Activated CD4-positive, alpha-beta memory T cell treated with anti-CD3 and anti-CD28 coated beads, Interleukin-2, amount 10 ng/mL, durations not matched to agents 7 days and 5 days (primary cell): ENCODE results near the gene SACM1L. TPM values are rescaled to one million over a fixed set of nuclear protein-coding genes. Genes with fewer than 3 reads are reported as not detected.
"Not testable (repeated sequence)": the region's sequence is repeated elsewhere in the genome, so short reads cannot be mapped to it uniquely, and the experiment has no call there.

Source experiments
- CTCF ChIA-PET: fragments of 350-600 bp; sonication (Branson Sonifier 250); formaldehyde crosslinking; loops from one replicate; lab custom pipeline; 2021; ENCODE audit warnings: antibody characterized with exemption, inconsistent platforms; lab: Charles Lee
- POLR2A ChIA-PET: fragments of 350-600 bp; sonication (Branson Sonifier 250); formaldehyde crosslinking; loops from one replicate; lab custom pipeline; 2021; ENCODE audit warnings: antibody characterized with exemption; lab: Charles Lee
- DNase-seq: peaks from one replicate; pipeline ENCODE4 v3.0.0-alpha.2; 2020
- H3K27ac Mint-ChIP-seq: one replicate; pipeline ENCODE4 v1.8.0; 2021; ENCODE audit warnings: mild to moderate bottlenecking, mixed read lengths
- H3K27me3 Mint-ChIP-seq: one replicate; pipeline ENCODE4 v1.8.0; 2021; ENCODE audit warnings: mixed read lengths
- H3K36me3 Mint-ChIP-seq: one replicate; pipeline ENCODE4 v1.8.0; 2021; ENCODE audit warnings: low read depth, mixed read lengths
- H3K4me1 Mint-ChIP-seq: one replicate; pipeline ENCODE4 v1.8.0; 2021; ENCODE audit warnings: mixed read lengths
- H3K4me3 Mint-ChIP-seq: one replicate; pipeline ENCODE4 v1.8.0; 2021; ENCODE audit warnings: mild to moderate bottlenecking, mixed read lengths
- H3K9me3 Mint-ChIP-seq: one replicate; pipeline ENCODE4 v1.8.0; 2021; ENCODE audit warnings: mixed read lengths
- total RNA-seq, 2 experiments: library from RNA; stranded (reverse); gene quantifications; one replicate each; pipeline ENCODE4 v1.2.3, GENCODE V29; 2021

SACM1L gene
- total RNA-seq, 2 experiments from 2014 or later: 101 to 103 TPM

DNA sequence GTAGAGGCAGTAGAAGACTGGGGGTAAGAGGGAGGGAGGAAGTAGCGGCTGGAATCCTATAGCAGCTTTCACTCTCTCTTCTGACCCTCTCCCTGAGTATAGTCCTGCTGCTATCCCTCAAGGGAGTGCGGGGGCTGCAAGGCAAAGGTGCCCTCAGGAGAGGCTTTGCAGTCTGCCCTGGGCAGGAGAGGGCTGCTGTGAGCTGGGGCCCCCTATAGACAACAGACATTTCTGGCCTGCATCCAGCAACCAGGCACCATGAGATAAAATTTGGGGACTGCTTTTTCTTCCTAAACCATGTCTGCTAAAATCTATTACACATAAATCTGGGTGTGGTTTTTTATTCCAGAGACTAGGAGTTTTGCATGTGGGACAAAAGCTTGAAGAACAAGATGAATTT lies 48.0 kb downstream of the SACM1L start:
- CTCF ChIA-PET: no interaction called here
- H3K4me1 Mint-ChIP-seq: peaks cover 19% of the 10 kb centered on the region
- POLR2A ChIA-PET: no interaction called here

GRCh38 chr3:45739991-45740390 lies 50.8 kb downstream of the SACM1L start:
- CTCF ChIA-PET: no interaction called here

More for the DNA sequence above, 48.0 kb downstream of the SACM1L start:
- DNase-seq: no peak
- Mint-ChIP-seq H3K4me3 (no peak overlapping the region), H3K36me3 (peaks cover 84% of the 10 kb centered on the region), H3K27me3 (no peaks in the 10 kb centered on the region), H3K27ac (peak overlapping the region; percentile 38), H3K9me3 (no peaks in the 10 kb centered on the region)

DNA sequence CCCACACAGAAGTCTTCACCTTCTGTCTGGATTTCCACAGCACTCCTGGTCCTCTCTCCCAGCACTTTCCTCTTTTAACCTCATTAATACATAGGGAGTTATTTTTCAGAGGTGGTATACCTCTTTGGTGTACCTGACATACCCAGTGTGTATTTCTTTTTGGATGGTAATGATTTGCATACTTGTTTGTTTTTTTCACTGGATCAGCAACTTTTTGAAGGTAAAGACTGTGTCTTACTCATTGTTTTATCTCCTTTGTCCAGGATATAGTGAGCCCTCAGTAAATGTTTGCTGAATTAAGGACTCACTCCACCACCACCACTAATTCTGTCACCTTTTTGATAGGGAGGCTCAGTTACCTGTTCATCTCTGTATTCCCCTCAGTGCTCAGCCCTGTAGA lies 52.1 kb downstream of the SACM1L start:
- H3K36me3 Mint-ChIP-seq: peaks cover 77% of the 10 kb centered on the region
- POLR2A ChIA-PET: no interaction called here
- H3K27ac Mint-ChIP-seq: peak overlapping the region; percentile 46
- DNase-seq: no peak
- no peaks in the 10 kb centered on the region for H3K27me3 Mint-ChIP-seq
- CTCF ChIA-PET: no interaction called here
- H3K4me1 Mint-ChIP-seq: peaks cover 23% of the 10 kb centered on the region
- no peaks in the 10 kb centered on the region for H3K9me3 Mint-ChIP-seq
- H3K4me3 Mint-ChIP-seq: no peak overlapping the region

More at GRCh38 chr3:45739991-45740390, 50.8 kb downstream of the SACM1L start:
- Mint-ChIP-seq H3K27ac (peak overlapping the region; percentile 18), H3K36me3 (peaks cover 80% of the 10 kb centered on the region), H3K9me3 (no peaks in the 10 kb centered on the region), H3K4me3 (no peak overlapping the region), H3K27me3 (no peaks in the 10 kb centered on the region), H3K4me1 (peaks cover 23% of the 10 kb centered on the region)
- POLR2A ChIA-PET: no interaction called here
- DNase-seq: no peak

DNA sequence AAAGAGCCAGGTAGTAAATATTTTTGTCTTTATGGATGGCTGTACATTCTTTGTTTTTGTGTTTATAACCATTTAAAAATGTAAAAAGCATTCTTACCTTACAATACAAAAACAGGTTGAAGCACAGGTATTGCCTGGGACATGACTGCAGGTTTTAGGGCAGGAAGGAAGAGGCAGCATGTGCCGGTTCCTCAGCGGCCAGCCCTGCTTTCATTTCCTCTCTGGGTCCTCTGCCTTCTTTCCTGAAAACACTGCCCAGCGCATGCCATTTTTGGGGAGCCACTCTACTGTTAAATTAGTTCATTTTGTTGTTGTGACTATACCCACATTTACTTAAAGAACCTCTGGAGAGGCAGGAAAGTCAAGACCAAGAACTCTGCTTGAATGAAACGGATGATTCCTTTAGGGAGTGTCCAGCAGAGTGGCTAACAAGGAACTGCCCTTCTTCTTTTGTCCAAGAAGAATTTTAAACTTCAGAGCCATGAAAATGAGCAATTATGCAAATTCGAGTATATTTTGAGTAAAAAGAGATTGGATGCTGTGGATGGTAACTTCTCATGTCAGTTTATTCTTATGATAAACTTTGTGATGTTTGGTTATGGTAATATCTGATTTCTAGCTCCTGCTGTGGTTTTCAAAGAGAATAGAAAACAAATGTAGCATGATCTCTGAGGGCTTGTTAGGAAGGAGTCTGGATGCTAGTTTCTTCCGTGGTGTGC lies 52.7 kb downstream of the SACM1L start:
- POLR2A ChIA-PET: no interaction called here
- H3K27me3 Mint-ChIP-seq: no peaks in the 10 kb centered on the region
- H3K4me1 Mint-ChIP-seq: peaks cover 23% of the 10 kb centered on the region
- no peak overlapping the region for H3K4me3 Mint-ChIP-seq
- H3K27ac Mint-ChIP-seq: peak overlapping the region; percentile 53
- DNase-seq: no peak
- no peaks in the 10 kb centered on the region for H3K9me3 Mint-ChIP-seq
- CTCF ChIA-PET: no interaction called here
- peaks cover 73% of the 10 kb centered on the region for H3K36me3 Mint-ChIP-seq

GRCh38 chr3:45742461-45743089 lies 53.4 kb downstream of the SACM1L start:
- Mint-ChIP-seq H3K9me3 (no peaks in the 10 kb centered on the region), H3K4me3 (no peak overlapping the region), H3K36me3 (peaks cover 71% of the 10 kb centered on the region), H3K27ac (peak overlapping the region; percentile 53), H3K27me3 (no peaks in the 10 kb centered on the region), H3K4me1 (peaks cover 23% of the 10 kb centered on the region)
- ChIA-PET POLR2A (no interaction called here), CTCF (no interaction called here)
- no peak for DNase-seq

GRCh38 chr3:45746165-45746776 lies 57.1 kb downstream of the SACM1L start:
- ChIA-PET CTCF (no interaction called here), POLR2A (no interaction called here)
- no peak for DNase-seq
- Mint-ChIP-seq H3K4me1 (peaks cover 13% of the 10 kb centered on the region), H3K27ac (no peak overlapping the region), H3K27me3 (no peaks in the 10 kb centered on the region), H3K36me3 (peaks cover 47% of the 10 kb centered on the region), H3K4me3 (no peak overlapping the region), H3K9me3 (no peaks in the 10 kb centered on the region)

GRCh38 chr3:45746777-45747622 lies 57.8 kb downstream of the SACM1L start:
- DNase-seq: no peak

DNA sequence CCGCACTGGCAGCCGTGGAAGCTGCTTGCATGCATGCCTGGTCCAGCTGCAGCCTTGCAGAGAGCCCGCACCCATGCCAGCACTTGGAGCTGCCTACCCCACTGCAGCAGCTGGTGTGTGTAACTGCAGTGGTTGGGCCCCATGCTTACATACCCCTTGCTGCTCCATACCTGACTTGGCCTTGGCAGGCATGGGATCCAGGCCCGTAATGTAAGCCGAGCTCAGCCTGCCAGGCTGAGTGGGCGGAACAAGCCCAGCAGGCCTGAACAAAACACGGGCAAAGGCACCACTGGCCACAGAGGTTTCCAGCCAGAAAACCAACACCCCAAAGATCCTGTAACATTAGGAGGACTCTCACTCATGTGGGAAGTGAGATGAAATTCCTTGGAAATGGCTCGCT lies 58.9 kb downstream of the SACM1L start:
- Mint-ChIP-seq H3K36me3 (peaks cover 39% of the 10 kb centered on the region), H3K27ac (no peak overlapping the region), H3K27me3 (no peaks in the 10 kb centered on the region), H3K4me1 (no peaks in the 10 kb centered on the region), H3K4me3 (no peak overlapping the region), H3K9me3 (no peaks in the 10 kb centered on the region)
- DNase-seq: no peak
- ChIA-PET POLR2A (no interaction called here), CTCF (no interaction called here)

More at GRCh38 chr3:45746777-45747622, 57.8 kb downstream of the SACM1L start:
- ChIA-PET POLR2A (no interaction called here), CTCF (no interaction called here)
- Mint-ChIP-seq H3K36me3 (peaks cover 41% of the 10 kb centered on the region), H3K4me1 (peaks cover 6% of the 10 kb centered on the region), H3K9me3 (no peaks in the 10 kb centered on the region), H3K4me3 (no peak overlapping the region), H3K27ac (no peak overlapping the region), H3K27me3 (no peaks in the 10 kb centered on the region)

DNA sequence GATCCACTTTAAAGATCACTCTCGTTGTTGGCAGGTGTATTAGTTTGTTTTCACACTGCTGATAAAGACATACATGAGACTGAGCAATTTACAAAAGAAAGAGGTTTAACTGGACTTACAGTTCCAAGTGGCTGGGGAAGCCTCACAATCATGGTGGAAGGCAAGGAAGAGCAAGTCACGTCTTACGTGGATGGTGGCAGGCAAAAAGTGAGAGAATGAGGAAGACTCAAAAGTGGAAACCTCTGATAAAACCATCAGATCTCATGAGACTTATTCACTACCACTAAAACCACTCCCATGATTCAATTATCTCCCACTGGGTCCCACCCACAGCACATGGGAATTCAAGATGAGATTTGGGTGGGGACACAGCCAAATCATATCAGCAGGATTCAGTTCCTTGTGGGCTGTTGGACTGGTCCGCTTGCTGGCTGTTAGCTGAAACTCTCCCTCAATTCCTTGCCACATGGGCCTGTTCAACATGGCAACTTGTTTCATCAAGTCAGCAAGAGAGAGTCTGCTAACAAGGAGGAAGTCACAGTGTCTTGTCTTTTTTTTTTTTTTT lies 59.9 kb downstream of the SACM1L start:
- H3K27ac Mint-ChIP-seq, POLR2A ChIA-PET, H3K4me3 Mint-ChIP-seq: not testable (repeated sequence)

DNA sequence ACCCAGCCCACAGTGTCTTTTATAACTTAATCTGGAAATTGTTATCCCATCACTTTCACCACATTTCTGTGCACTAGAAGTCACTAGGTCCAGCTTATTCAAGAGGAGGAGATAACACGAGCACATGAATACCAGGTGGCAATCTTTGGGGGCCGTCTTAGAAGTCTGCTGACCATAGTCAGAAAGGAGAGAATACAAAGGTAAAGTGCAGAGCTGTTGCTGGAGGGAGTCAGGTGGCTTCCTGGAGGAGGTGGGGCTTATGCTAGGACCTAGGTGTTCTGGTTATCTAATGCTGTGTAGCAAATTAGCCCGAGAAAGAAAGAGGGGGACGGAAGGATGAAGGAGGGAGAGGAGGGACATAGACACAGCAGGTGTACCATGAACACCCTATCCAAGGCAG lies 60.7 kb downstream of the SACM1L start:
- Mint-ChIP-seq H3K27ac (no peak overlapping the region), H3K9me3 (no peaks in the 10 kb centered on the region), H3K4me1 (no peaks in the 10 kb centered on the region), H3K27me3 (no peaks in the 10 kb centered on the region), H3K36me3 (peaks cover 32% of the 10 kb centered on the region), H3K4me3 (no peak overlapping the region)
- DNase-seq: no peak
- ChIA-PET CTCF (interaction anchor here (0.7 kb wide), 1 partner anchor 171 kb away, joined by 3 read pairs; no protein-coding TSS in a partner anchor), POLR2A (no interaction called here)

More for the DNA sequence above, 59.9 kb downstream of the SACM1L start:
- H3K36me3 Mint-ChIP-seq: peaks cover 31% of the 10 kb centered on the region
- not testable (repeated sequence) for H3K4me1 Mint-ChIP-seq, H3K27me3 Mint-ChIP-seq, H3K9me3 Mint-ChIP-seq, DNase-seq
- CTCF ChIA-PET: interaction anchor here (0.7 kb wide), 1 partner anchor 170 kb away, joined by 3 read pairs; no protein-coding TSS in a partner anchor

DNA sequence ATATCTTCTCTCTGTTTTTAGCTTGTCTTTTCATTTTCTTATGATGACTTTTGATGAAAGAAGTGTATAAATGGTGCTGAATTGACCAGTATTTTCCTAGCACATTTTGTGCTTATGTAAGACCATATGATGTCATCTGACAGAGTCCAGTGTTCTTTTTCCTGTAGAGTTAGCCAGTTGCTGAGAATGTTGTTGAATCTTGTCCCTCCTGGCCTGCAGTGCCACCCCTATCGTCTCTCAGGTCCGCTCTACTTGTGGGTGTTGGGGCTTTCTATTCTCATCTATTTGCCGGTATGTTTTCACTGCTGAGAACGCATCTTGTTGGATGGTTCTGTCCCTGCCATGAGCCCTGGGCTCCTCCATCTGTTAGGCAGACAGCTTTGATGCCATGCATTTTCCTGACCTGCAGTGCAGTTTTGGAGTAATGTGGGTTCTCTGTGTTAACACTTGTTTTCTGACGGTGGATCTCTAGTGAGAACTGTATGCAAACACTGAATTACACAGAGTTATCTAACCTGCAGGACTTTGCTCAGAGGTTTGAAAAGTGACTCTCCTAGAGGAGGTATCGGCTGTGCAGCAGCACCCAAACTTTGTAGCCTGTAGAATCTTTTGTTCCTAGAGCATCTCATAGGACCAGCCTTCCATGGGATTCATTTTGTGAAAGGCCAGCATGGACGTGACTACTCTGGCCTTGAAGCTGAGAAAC lies 62.5 kb downstream of the SACM1L start:
- Mint-ChIP-seq H3K4me3 (no peak overlapping the region), H3K27ac (no peak overlapping the region), H3K36me3 (peaks cover 23% of the 10 kb centered on the region), H3K9me3 (no peaks in the 10 kb centered on the region), H3K27me3 (no peaks in the 10 kb centered on the region), H3K4me1 (no peaks in the 10 kb centered on the region)
- DNase-seq: no peak
- CTCF ChIA-PET: no interaction called here
- POLR2A ChIA-PET: no interaction called here

- no peaks in the 10 kb centered on the region for H3K27me3 Mint-ChIP-seq
- POLR2A ChIA-PET: no interaction called here
- no peak overlapping the region for H3K4me3 Mint-ChIP-seq
- H3K36me3 Mint-ChIP-seq: peaks cover 11% of the 10 kb centered on the region
- H3K27ac Mint-ChIP-seq: no peak overlapping the region
- no peaks in the 10 kb centered on the region for H3K9me3 Mint-ChIP-seq
- no peak for DNase-seq
- no peaks in the 10 kb centered on the region for H3K4me1 Mint-ChIP-seq
- CTCF ChIA-PET: no interaction called here
Observed at GRCh38 chr3:45753095-45753494, 63.9 kb downstream of the SACM1L start.
